K562 treated with DMSO at 1 percent for 24 hours (cell line): ENCODE measurements around the gene BCLAF3. TPM values are rescaled to one million over a fixed set of nuclear protein-coding genes. Genes with fewer than 3 reads are reported as not detected.

ENCODE experiments used
- total RNA-seq: library from RNA; unstranded; fragments of 300-600 nt; gene quantifications from 2 replicates; pipeline ENCODE4 v1.2.3, GENCODE V29; 2022; ENCODE audit warnings: low read depth; ENCODE audit not compliant: insufficient read depth

BCLAF3 gene
- total RNA-seq, result 0.81 and 1.2 TPM in 2 replicates

DNA sequence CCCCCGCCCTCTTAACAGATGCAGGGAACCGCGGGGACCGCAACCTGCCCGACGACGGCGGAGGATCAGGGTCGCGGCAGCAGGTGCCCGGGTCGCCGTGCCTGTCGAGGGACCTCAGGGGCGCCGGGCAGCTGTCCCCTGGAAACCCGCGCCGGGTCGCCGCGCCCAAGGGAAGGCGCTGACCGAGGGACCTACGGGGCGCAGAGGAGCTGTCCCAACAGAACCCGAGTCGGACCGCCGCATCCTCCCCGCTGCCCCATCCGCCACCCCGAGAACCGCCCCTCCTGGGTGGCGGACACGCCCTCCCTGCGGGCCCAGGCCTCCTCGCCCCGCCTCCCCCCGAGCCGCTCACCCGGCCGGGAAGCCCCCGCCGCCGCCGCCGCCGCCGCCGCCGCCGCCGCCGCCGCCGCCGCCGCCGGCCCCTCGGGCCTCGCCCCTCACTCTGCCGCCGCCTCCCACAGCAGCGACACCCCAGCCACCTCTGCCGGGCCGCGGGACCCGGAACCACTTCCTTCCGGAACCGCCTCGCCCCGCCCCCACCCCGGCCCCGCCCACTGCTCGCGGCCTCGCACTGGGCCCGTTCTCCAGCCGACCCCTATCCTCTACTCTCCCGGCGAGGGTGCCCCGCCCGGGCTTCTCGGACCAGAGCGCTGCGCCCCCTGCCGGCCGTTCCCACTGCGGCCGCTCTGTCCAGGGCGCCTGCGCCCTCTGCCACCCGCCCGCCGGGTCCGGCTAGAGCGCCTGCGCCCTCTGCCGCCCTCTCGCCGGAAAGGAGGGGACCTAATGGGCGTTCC lies at the start of gene BCLAF3:
BCLAF3 (minus strand) TSS at position 506 of the 794 bp plus-strand sequence. CDS start 20,797 bp downstream, outside the sequence.

Other genes starting within 250 kb of the BCLAF3 start
- gene SH3KBP1, start 103.5 kb downstream of the BCLAF3 start, total RNA-seq, result 3.5 and 3.8 TPM in 2 replicates
- gene MAP7D2, start 125.8 kb upstream of the BCLAF3 start, total RNA-seq, result 0.15 TPM in 1 of 2 replicates, not detected in the other
- gene EIF1AX, start 150.8 kb upstream of the BCLAF3 start, total RNA-seq, result 24.6 and 28.3 TPM in 2 replicates